ENCODE measurements around the gene MC1R. TPM values are rescaled to one million over a fixed set of nuclear protein-coding genes. Genes with fewer than 3 reads are reported as not detected.

Gene MC1R
- total RNA-seq, 1 experiment from 2014 or later = 12.2 TPM

DNA sequence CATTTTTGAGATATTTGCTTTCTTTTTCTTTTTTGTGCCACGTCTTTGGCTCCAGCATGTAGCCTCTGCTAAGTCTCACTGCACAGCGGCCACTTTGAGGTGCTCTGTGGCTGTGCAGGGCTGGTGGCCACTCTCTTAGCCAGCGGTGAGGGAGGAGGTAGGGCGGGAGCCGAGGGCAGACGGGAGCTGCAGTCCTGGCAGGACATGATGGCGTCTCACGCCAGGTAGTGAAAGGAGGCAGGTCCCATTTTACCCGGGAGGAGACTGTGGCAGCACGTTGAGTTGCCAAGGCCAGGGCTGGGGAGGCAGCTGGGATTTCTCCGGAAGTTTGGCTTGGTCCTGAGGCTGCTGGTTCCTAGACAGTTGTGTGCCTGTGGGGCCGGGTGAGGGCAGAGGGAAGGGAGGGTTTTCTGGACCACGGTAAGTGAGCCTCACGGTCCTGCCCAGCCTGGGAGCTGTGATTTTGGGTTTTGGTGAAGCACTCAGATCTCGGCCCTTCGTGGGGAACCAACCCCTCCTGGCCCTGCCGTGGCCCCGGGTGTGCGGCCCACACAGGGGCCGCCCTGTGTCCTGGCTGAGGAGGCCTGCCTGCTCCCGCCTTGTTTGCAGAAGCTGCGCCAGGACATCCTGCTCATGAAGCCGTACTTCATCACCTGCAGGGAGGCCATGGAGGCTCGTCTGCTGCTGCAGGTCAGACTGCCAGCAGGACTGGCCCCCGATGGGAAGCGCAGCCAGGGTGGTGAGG is 44.3 kb downstream of the MC1R start:
- Histone ChIP-seq H3K4me1 (ENCODE audit: control insufficient read depth in 1 of 2, insufficient read depth in 2 of 2, low read length in 2 of 2) (no peaks in the 10 kb centered on the region), H3K9me2 (ENCODE audit: insufficient read depth) (no peaks in the 10 kb centered on the region), H3K4me3 (replicated peaks in 1 of 2; ENCODE audit: low read depth in 1 of 2, low read length in 2 of 2) (no peak overlapping the region), H3K4me2 (ENCODE audit: low read length) (no peak overlapping the region), H3K36me3 (ENCODE audit: control insufficient read depth in 1 of 2, insufficient read depth in 2 of 2, low read length in 2 of 2) (peaks cover 5 to 27% of the 10 kb centered on the region in 2 experiments; a peak in 3 of 4 replicates), H4K20me1 (ENCODE audit: insufficient read depth) (no peaks in the 10 kb centered on the region), H2AFZ (ENCODE audit: low read depth, low read length, poor library complexity, severe bottlenecking) (no peak overlapping the region), H3K9ac (ENCODE audit: low read length) (no peak overlapping the region), H3K27me3 (ENCODE audit: insufficient read depth, low read length) (no peaks in the 10 kb centered on the region), H3K9me3 (ENCODE audit: control insufficient read depth in 1 of 2, insufficient read depth in 1 of 2, low read depth in 1 of 2, low read length in 2 of 2) (no peaks in the 10 kb centered on the region), H3K79me2 (ENCODE audit: insufficient read depth, low read length) (no peaks in the 10 kb centered on the region), H3K27ac (ENCODE audit: low read depth, low read length) (no peak overlapping the region)
- ATAC-seq (no peak), DNase-seq (ENCODE audit: low read depth, low spot score) (no peak)
- TSS peak; percentile 15 for BruUV-seq (replicated peaks)
- POLR2A ChIA-PET = no interaction called here
- no peak for TF ChIP-seq ZNF274 (IDR thresholded peaks at IDR 0.05; ENCODE audit: low read depth, low read length)
- no peak for TF ChIP-seq REST (IDR thresholded peaks at IDR 0.05; ENCODE audit: low read depth)
- no peak for TF ChIP-seq ELF1 (IDR thresholded peaks at IDR 0.05; ENCODE audit: borderline replicate concordance, low read depth)
- no peak for TF ChIP-seq JUND (IDR thresholded peaks at IDR 0.05)
- TF ChIP-seq, protein P1, sequence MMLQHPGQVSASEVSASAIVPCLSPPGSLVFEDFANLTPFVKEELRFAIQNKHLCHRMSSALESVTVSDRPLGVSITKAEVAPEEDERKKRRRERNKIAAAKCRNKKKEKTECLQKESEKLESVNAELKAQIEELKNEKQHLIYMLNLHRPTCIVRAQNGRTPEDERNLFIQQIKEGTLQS (IDR thresholded peaks at IDR 0.05) = no peak
- TF ChIP-seq SP1 (IDR thresholded peaks at IDR 0.05; ENCODE audit: low read depth) = no peak
- TF ChIP-seq POLR2A (IDR thresholded peaks at IDR 0.05; ENCODE audit: borderline replicate concordance, extremely low read depth, insufficient read depth, insufficient read length) = no peak
- no peak for TF ChIP-seq YY1 (IDR thresholded peaks at IDR 0.05; ENCODE audit: extremely low read depth, insufficient replicate concordance, low read depth, low read length)
- no peak for TF ChIP-seq EZH2phosphoT487 (IDR thresholded peaks at IDR 0.05; ENCODE audit: borderline replicate concordance)
- no peak for TF ChIP-seq POLR2AphosphoS5 (IDR thresholded peaks at IDR 0.05; ENCODE audit: low read depth, low read length)
- no peak for TF ChIP-seq TCF7L2 (IDR thresholded peaks at IDR 0.05; ENCODE audit: borderline replicate concordance, extremely low read depth, insufficient read depth, insufficient read length)
- TF ChIP-seq, protein P2, sequence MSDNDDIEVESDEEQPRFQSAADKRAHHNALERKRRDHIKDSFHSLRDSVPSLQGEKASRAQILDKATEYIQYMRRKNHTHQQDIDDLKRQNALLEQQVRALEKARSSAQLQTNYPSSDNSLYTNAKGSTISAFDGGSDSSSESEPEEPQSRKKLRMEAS (IDR thresholded peaks at IDR 0.05) = no peak
- intact Hi-C loops (cut with micrococcal nuclease) = no loop called here
- CTCF ChIA-PET = no interaction called here
- RAD21 ChIA-PET (ENCODE audit: low non-redundant PET in 1 of 2, low total read pairs in 2 of 2, uncharacterized antibody in 2 of 2, unreplicated experiment in 2 of 2) = no interaction called here
